H1 (cell line): ENCODE measurements around the gene ATP1A3. TPM values are rescaled to one million over a fixed set of nuclear protein-coding genes. Genes with fewer than 3 reads are reported as not detected.

Experiments used
- CTCF ChIA-PET: fragments of 300-600 bp; sonication (Branson Sonifier 250); formaldehyde crosslinking; loops from one replicate; lab custom pipeline; 2021; ENCODE audit not compliant: partially characterized antibody; lab: Charles Lee
- POLR2A ChIA-PET: fragments of 300-600 bp; sonication (Branson Sonifier 250); formaldehyde crosslinking; loops from one replicate; lab custom pipeline; 2021; ENCODE audit warnings: inconsistent platforms; ENCODE audit not compliant: partially characterized antibody; lab: Charles Lee
- DNase-seq, 2 experiments: peaks; one replicate each; pipeline versions ENCODE4 v3.0.0 to v3.0.0-alpha.2; 2010 to 2022; ENCODE audit warnings: low spot score in 2 of 2, low read depth in 1 of 2, mixed read lengths in 1 of 2
- FAIRE-seq: peaks from 2 replicates; lab custom pipeline; 2011; peaks lifted over from hg19 to GRCh38; lab: Jason Lieb, UNC
- H2AFZ ChIP-seq: 2 replicates; pipeline ENCODE4 v1.8.1; 2012; ENCODE audit warnings: low read length, inconsistent platforms
- H2AK5ac ChIP-seq: 2 replicates; pipeline ENCODE4 v1.6.1; 2013; ENCODE audit warnings: low read depth, low read length
- H2BK120ac ChIP-seq: replicated peaks from 2 replicates; pipeline ENCODE3; 2013; ENCODE audit warnings: low read depth, low read length, inconsistent platforms
- H2BK12ac ChIP-seq: 2 replicates; pipeline ENCODE4 v1.6.1; 2013; ENCODE audit warnings: low read depth, low read length
- H2BK15ac ChIP-seq: 2 replicates; pipeline ENCODE4 v1.6.1; 2013; ENCODE audit warnings: low read length
- H2BK20ac ChIP-seq: 2 replicates; pipeline ENCODE4 v1.6.1; 2013; ENCODE audit warnings: low read length
- H2BK5ac ChIP-seq: 2 replicates; pipeline ENCODE4 v1.6.1; 2013; ENCODE audit warnings: low read depth, low read length
- H3K14ac ChIP-seq: 2 replicates; pipeline ENCODE4 v1.6.1; 2013; ENCODE audit warnings: inconsistent platforms; ENCODE audit not compliant: insufficient read length
- H3K18ac ChIP-seq: 2 replicates; pipeline ENCODE4 v1.6.1; 2013; ENCODE audit warnings: low read length; ENCODE audit errors: extremely low read depth
- H3K23ac ChIP-seq: 2 replicates; pipeline ENCODE4 v1.6.1; 2013; ENCODE audit warnings: inconsistent platforms; ENCODE audit not compliant: insufficient read length
- H3K23me2 ChIP-seq: 2 replicates; pipeline ENCODE4 v1.6.1; 2013; ENCODE audit warnings: low read depth, low read length
- H3K27ac ChIP-seq: 2 replicates; pipeline ENCODE4 v1.6.1; 2011; ENCODE audit warnings: low read depth, low read length, inconsistent platforms
- H3K27me3 ChIP-seq, 4 experiments: replicated peaks in 1 of 4; 1 replicate in 1 of 4; 2 replicates in 3 of 4; pipeline versions ENCODE4 v1.6.1 to v1.8.1; 2011 to 2013; ENCODE audit warnings: low read length in 3 of 4, mild to moderate bottlenecking in 3 of 4, inconsistent platforms in 2 of 4, mixed read lengths in 2 of 4, moderate library complexity in 1 of 4; ENCODE audit not compliant: control insufficient read depth in 3 of 4, insufficient read depth in 3 of 4; ENCODE audit errors: extremely low read depth in 1 of 4
- H3K36me3 ChIP-seq, 4 experiments: 2 replicates each; pipeline versions ENCODE4 v1.6.1 to v1.8.1; 2011 to 2013; ENCODE audit warnings: mild to moderate bottlenecking in 4 of 4, low read length in 3 of 4, moderate library complexity in 2 of 4, control low read depth in 1 of 4, inconsistent platforms in 1 of 4; ENCODE audit not compliant: insufficient read depth in 4 of 4, control insufficient read depth in 2 of 4
- H3K4ac ChIP-seq: replicated peaks from 2 replicates; pipeline ENCODE3; 2013; ENCODE audit warnings: low read length, low read depth, mixed read lengths, inconsistent platforms; ENCODE audit not compliant: insufficient read length
- H3K4me1 ChIP-seq, 4 experiments: replicated peaks in 1 of 4; 1 replicate in 1 of 4; 2 replicates in 3 of 4; pipeline versions ENCODE4 v1.6.1 to v1.8.1; 2011 to 2013; ENCODE audit warnings: low read length in 3 of 4, inconsistent platforms in 2 of 4, mixed read lengths in 1 of 4; ENCODE audit not compliant: insufficient read depth in 4 of 4, control insufficient read depth in 3 of 4
- H3K4me2 ChIP-seq, 2 experiments: 2 replicates each; pipeline versions ENCODE4 v1.6.1 to v1.8.1; 2011 to 2013; ENCODE audit warnings: low read depth in 2 of 2, low read length in 2 of 2, control low read depth in 1 of 2, inconsistent platforms in 1 of 2, mild to moderate bottlenecking in 1 of 2; ENCODE audit not compliant: insufficient read depth in 1 of 2
- H3K4me3 ChIP-seq, 4 experiments: fragments of 200-600, 300-600 bp in 1 of 4; sonication (generic), shearing (Covaris generic), sonication (Bioruptor Twin) in 1 of 4; 2 replicates each; pipeline versions ENCODE4 v1.5.1 to v1.8.1; 2011 to 2016; ENCODE audit warnings: low read length in 4 of 4, low read depth in 3 of 4, control low read depth in 2 of 4, inconsistent platforms in 2 of 4, mild to moderate bottlenecking in 2 of 4, mixed read lengths in 1 of 4, moderate library complexity in 1 of 4; ENCODE audit not compliant: insufficient read depth in 2 of 4; ENCODE audit errors: extremely low read depth in 1 of 4
- H3K56ac ChIP-seq: replicated peaks from 2 replicates; pipeline ENCODE3; 2013; ENCODE audit warnings: low read depth, mild to moderate bottlenecking, mixed read lengths, low read length, inconsistent platforms; ENCODE audit not compliant: insufficient read length
- H3K79me1 ChIP-seq: 2 replicates; pipeline ENCODE4 v1.6.1; 2013; ENCODE audit warnings: low read depth, low read length, control low read depth
- H3K79me2 ChIP-seq, 2 experiments: 2 replicates each; pipeline versions ENCODE4 v1.6.1 to v1.8.1; 2012 to 2013; ENCODE audit warnings: low read length in 2 of 2, mild to moderate bottlenecking in 2 of 2, inconsistent platforms in 1 of 2; ENCODE audit not compliant: insufficient read depth in 2 of 2, control insufficient read depth in 1 of 2
- H3K9ac ChIP-seq, 4 experiments: replicated peaks in 1 of 4; 1 replicate in 1 of 4; 2 replicates in 3 of 4; pipeline versions ENCODE4 v1.6.1 to v1.8.1; 2011 to 2013; ENCODE audit warnings: low read depth in 3 of 4, low read length in 3 of 4, control low read depth in 2 of 4, mild to moderate bottlenecking in 2 of 4, moderate library complexity in 2 of 4, inconsistent platforms in 1 of 4; ENCODE audit errors: extremely low read depth in 1 of 4
- H3K9me3 ChIP-seq, 2 experiments: 2 replicates each; pipeline versions ENCODE4 v1.6.1 to v1.8.1; 2012 to 2013; ENCODE audit warnings: mild to moderate bottlenecking in 2 of 2, moderate library complexity in 2 of 2, control low read depth in 1 of 2, inconsistent platforms in 1 of 2, low read depth in 1 of 2, low read length in 1 of 2, mixed read lengths in 1 of 2; ENCODE audit not compliant: insufficient read depth in 2 of 2
- H4K20me1 ChIP-seq, 2 experiments: replicated peaks in 1 of 2; 2 replicates each; pipeline versions ENCODE3 to v1.8.1; 2011 to 2013; ENCODE audit warnings: inconsistent platforms in 2 of 2, low read length in 2 of 2, mild to moderate bottlenecking in 1 of 2; ENCODE audit not compliant: insufficient read depth in 2 of 2, control insufficient read depth in 1 of 2
- H4K5ac ChIP-seq: 2 replicates; pipeline ENCODE4 v1.6.1; 2013; ENCODE audit warnings: low read length, low read depth, mixed read lengths, inconsistent platforms; ENCODE audit not compliant: insufficient read length
- H4K8ac ChIP-seq: 2 replicates; pipeline ENCODE4 v1.8.0; 2013; ENCODE audit warnings: mild to moderate bottlenecking, moderate library complexity, low read length, inconsistent platforms; ENCODE audit not compliant: insufficient read depth; ENCODE audit errors: extremely low read depth
- H4K91ac ChIP-seq: replicated peaks from 2 replicates; pipeline ENCODE3; 2013; ENCODE audit warnings: low read length, mixed read lengths, inconsistent platforms; ENCODE audit not compliant: insufficient read length
- CBX8 ChIP-seq: fragments of 300-800, 300-1000 bp; sonication (generic); IDR thresholded peaks from 2 replicates; pipeline ENCODE4 v1.7.1; 2016; ENCODE audit warnings: low read depth, low read length, borderline replicate concordance
- EZH2 ChIP-seq: fragments of 200-600 bp; sonication (generic); IDR thresholded peaks from 2 replicates; pipeline ENCODE4 v1.7.1; 2012; ENCODE audit warnings: low read depth, mild to moderate bottlenecking, moderate library complexity, low read length, inconsistent platforms; ENCODE audit not compliant: severe bottlenecking
- KDM5A ChIP-seq: fragments of 200-600 bp; IDR thresholded peaks from 2 replicates; pipeline ENCODE4 v1.7.1; 2012; ENCODE audit warnings: mild to moderate bottlenecking, low read length, inconsistent platforms, mixed read lengths
- POU5F1 ChIP-seq: IDR thresholded peaks from 2 replicates; pipeline ENCODE4 v1.6.1; 2011; ENCODE audit warnings: low read depth, mild to moderate bottlenecking, low read length, moderate library complexity
- SIX5 ChIP-seq: IDR thresholded peaks from 2 replicates; pipeline ENCODE4 v1.6.1; 2011; ENCODE audit warnings: mild to moderate bottlenecking, low read depth, low read length
- SP2 ChIP-seq: IDR thresholded peaks from 2 replicates; pipeline ENCODE4 v1.6.1; 2012; ENCODE audit warnings: mild to moderate bottlenecking, low read length, inconsistent platforms
- SP4 ChIP-seq: IDR thresholded peaks from 2 replicates; pipeline ENCODE4 v1.6.1; 2012; ENCODE audit warnings: low read length, inconsistent platforms
- TBP ChIP-seq: IDR thresholded peaks from 2 replicates; pipeline ENCODE4 v1.6.1; 2011; ENCODE audit warnings: low read depth, low read length, improper control_type of control experiment
- WGBS, 2 experiments: shearing (Covaris generic) in 1 of 2; methylation state at CpG; one replicate each; pipeline versions ENCODE4 v1.1.6 to v1.1.7; 2013 to 2015; ENCODE audit warnings: low lambda C conversion rate in 2 of 2, mixed read lengths in 2 of 2, inconsistent platforms in 1 of 2, low coverage in 1 of 2, missing lambda C conversion rate in 1 of 2; ENCODE audit not compliant: insufficient replicate concordance in 2 of 2, insufficient coverage in 1 of 2, insufficient read length in 1 of 2; ENCODE audit errors: extremely low coverage in 1 of 2, missing lambda C conversion rate in 1 of 2; 5-methylcytosine and 5-hydroxymethylcytosine counted together
- polyA plus RNA-seq, 7 experiments: library from polyadenylated mRNA; depleted of rRNA in 3 of 7; stranded (reverse) in 5 of 7; unstranded in 2 of 7; fragments of >200 nt in 5 of 7; fragments of 200-250 nt in 2 of 7; gene quantifications; 1 replicate in 5 of 7; 2 replicates in 1 of 7; 4 replicates in 1 of 7; pipeline versions ENCODE4 v1.2.1 to v1.2.3, GENCODE V29; 2011 to 2013; ENCODE audit warnings: missing spikeins in 2 of 7, mixed read lengths in 2 of 7
- total RNA-seq: library from RNA; stranded (reverse); fragmentation: NEBNext Ultra II Directional; extraction: Animal tissue kit (Norgen Biotek cat#: 25700); gene quantifications from 2 replicates; pipeline ENCODE4 v1.2.1, GENCODE V29; 2021

The ATP1A3 gene
- total and polyA plus RNA-seq, 2 of the 8 experiments (the other 6 are each of a cell fraction or from before 2014, with no cell fraction given), result 11.1 to 41.2 TPM

- H2BK120ac ChIP-seq, result no peak overlapping the region
- TF ChIP-seq EZH2 (no peak), POU5F1 (no peak), TBP (no peak), KDM5A (no peak), CBX8 (no peak), SIX5 (no peak), SP2 (no peak), SP4 (no peak)
- TF ChIP-seq, all 59 proteins: peak for 0
- H3K4ac ChIP-seq, result no peak overlapping the region
- 0 out of 2 replicates have a peak overlapping the region, but pooled peaks have one; percentile 75 for H2BK12ac ChIP-seq
- H3K23ac ChIP-seq, result no peak overlapping the region
- no peak overlapping the region for H3K18ac ChIP-seq
- H3K23me2 ChIP-seq, result peaks cover 20% of the 10 kb centered on the region
- peak overlapping the region; percentile 89; the same call in 1 of the 2 replicates for H2AK5ac ChIP-seq
- no peaks in the 10 kb centered on the region for H3K79me2 ChIP-seq
- DNase-seq (no peak), FAIRE-seq (no peak)
- H3K56ac ChIP-seq, result no peak overlapping the region
- no peak overlapping the region for H2BK5ac ChIP-seq
- H3K4me1 ChIP-seq, result peaks cover 0 to 24% (median 12%) of the 10 kb centered on the region in 4 experiments; a peak in 6 of 7 replicates
- ChIA-PET POLR2A (interaction anchor here (0.6 kb wide), 1 partner anchor 11 kb away, joined by 3 read pairs; the partner anchor contains the start of gene ERFL), CTCF (interaction anchor here (1.1 to 1.6 kb wide), 2 partner anchors 14 to 53 kb away, joined by 3 to 5 read pairs; no protein-coding TSS in a partner anchor)
- no peak overlapping the region for H3K14ac ChIP-seq
- no peak overlapping the region; the same call in 1 of the 2 replicates for H2BK15ac ChIP-seq
- H3K79me1 ChIP-seq, result no peaks in the 10 kb centered on the region; the same call in 1 of the 2 replicates
- H3K36me3 ChIP-seq, result no peaks in the 10 kb centered on the region
- H3K4me2 ChIP-seq, result no peak overlapping the region; a peak in 1 of 4 replicates
- H3K9ac ChIP-seq, result no peak overlapping the region
- H2AFZ ChIP-seq, result no peak overlapping the region
- no peaks in the 10 kb centered on the region for H3K9me3 ChIP-seq
- no peak overlapping the region for H4K8ac ChIP-seq
- peaks cover 4 to 46% of the 10 kb centered on the region in 2 experiments for H4K20me1 ChIP-seq
- H4K91ac ChIP-seq, result no peak overlapping the region
- H2BK20ac ChIP-seq, result peak overlapping the region; percentile 72; the same call in 1 of the 2 replicates
- no peak overlapping the region for H4K5ac ChIP-seq
- peaks cover 59 to 100% (median 97%) of the 10 kb centered on the region in 4 experiments for H3K27me3 ChIP-seq
- H3K27ac ChIP-seq, result no peak overlapping the region
- WGBS, 2 experiments, result 74% methylated on average over 10 of the region's 12 CpGs; no CpG with 5 or more reads in 1 of the 2 experiments
- no peak overlapping the region for H3K4me3 ChIP-seq
Measured at GRCh38 chr19:41917676-41918075, 76.4 kb downstream of the ATP1A3 start.
